GM19238 (cell line): ENCODE measurements around the gene GATB.

Source experiments
- DNase-seq: peaks from one replicate; pipeline ENCODE4 v3.0.0; 2011; ENCODE audit warnings: low spot score; ENCODE audit not compliant: insufficient read length

Gene GATB

DNA sequence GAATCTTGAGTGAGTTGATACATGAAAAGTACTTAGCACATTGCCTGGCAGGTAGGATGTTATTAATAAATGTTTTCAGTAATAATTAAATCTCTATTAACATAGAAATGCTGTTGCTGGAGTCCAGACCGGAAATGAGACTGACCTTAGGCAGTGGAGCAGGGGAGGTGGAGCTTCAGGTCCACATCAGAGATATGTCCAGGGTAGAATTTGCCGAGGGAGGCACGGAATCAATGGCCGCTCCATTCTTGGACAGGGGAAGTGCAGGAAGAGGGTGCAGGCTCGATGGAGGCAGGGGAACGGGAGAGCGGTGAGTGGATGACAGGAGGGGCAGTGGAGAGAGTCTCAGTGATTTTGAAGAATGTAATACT lies 107.3 kb downstream of the GATB start:
- DNase-seq = no peak

DNA sequence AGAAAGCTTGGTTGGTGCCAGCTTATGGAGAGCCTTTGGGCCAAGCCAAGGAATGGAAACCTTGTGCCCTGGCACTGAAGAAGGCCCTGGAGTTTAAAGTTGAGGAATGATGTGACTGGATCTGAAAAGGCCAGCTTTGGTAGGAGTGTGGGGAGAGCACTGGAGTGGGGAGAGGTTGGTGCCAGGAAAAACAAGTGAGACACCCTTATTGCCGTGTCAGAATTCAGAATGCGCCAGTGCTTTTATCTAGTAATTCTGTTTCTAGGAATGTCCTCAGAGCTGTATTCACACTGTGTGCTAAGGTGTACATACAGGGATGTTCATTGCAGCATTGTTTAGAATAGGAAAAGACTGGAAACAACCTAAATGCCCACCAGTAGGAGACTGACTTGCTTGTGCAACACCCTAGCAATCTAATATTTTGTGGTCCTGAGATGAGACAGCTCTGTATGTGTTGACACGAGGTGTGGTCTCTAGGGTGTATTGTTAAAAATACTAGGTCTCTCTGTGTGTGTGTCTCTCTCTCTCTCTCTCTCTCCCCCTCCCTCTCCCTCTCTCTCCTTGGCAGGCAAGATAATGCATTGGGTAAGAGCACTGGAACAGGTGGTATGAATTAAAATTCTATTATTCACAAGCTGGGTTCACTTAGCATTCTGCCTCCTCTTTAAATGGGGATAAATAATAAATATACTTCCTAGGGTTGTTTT lies 107.8 kb downstream of the GATB start:
- no peak for DNase-seq

DNA sequence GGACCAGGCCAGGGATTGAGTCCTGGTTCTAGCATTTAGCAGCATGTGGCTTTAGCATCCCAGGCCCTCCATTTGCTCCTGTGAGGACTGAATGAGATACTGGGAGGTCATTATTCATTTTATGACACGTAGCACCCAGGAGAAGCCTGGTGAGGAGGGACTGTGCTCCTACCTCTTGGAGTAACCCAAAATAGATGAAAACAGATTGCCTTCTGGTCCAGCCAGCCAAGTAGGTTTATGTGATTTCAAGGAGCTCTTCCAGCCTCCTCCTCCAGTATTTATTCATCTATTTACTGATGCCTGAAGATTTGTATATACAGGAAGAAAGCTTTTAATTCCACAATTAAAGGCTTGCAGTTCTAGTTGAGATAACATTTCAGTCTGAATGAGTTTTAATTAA lies 109.3 kb downstream of the GATB start:
- DNase-seq = no peak

DNA sequence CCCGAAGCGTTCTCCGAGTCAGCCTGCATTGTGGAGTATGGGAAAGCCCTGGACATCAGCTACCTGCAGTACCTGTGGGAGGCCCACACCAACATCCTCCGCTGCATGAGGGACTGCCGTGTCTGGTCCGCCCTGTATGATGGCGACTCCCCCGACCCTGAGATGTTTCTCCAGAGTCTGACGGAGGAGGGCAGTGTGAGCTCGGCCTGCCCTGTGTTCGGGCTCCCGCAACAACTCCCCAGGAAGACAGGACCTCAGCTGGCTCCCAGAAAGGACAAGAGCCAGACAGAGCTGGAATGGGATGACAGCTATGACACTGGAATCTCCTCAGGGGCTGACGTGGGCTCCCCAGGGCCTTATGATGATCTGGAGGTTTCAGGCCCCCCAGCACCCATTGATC lies 111.3 kb downstream of the GATB start:
- no peak for DNase-seq

DNA sequence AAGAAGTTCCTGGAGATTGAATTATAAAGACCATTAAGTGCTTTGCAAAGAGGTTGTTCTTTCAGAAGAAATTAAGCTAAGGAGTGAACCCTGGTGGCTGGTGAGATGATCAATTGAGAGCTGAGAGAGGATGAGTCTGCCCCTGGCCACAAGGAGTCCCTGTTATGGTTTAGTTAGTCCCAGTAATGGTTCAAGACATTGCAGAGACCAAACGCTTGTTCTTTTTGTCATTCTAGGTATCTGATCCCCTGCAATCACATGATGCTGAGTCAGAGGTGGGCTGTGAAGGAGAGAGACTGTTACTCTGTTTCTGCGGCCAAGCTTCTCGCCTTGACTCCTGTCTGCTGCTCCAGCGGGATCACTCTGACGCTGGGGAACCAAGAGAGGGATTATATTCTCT lies 114.5 kb downstream of the GATB start:
- DNase-seq = no peak

DNA sequence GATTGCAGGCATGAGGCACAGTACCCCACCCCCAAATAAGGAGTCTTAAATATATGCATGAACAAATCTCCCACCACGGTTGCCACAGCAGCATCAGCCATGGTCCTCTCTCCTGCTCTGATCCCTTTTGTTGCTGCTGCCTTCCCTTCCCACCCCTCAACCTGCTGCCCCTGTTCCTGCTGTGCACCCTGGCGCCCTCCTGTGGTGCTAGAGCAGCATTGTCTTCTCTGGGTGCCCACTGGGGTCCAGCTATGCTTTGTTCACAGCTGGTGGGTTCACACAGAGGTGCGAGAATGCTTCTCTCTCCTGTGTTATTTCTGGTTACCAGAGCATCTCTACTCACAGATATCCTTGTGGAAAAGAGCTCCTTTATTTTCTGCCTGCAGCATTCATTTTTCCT lies 116.2 kb downstream of the GATB start:
- no peak for DNase-seq

DNA sequence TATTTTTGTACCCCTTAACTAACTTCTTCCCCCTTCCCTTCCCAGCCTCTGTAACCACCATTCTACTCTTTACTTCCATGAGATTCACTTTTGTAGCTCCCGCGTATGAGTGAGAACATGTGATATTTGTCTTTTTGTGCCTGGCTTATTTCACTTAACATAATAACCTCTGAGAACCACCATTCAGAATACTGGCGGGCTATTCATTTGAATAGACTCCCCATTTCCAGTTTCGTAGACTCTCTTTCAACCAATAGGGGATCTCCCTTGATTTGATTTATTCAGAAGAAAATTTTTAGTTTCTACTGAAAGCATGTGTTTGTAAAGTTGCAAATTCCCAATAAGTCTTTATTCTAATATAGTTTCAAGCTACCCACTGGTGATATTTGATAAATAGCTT lies 117.2 kb downstream of the GATB start:
- DNase-seq = no peak

DNA sequence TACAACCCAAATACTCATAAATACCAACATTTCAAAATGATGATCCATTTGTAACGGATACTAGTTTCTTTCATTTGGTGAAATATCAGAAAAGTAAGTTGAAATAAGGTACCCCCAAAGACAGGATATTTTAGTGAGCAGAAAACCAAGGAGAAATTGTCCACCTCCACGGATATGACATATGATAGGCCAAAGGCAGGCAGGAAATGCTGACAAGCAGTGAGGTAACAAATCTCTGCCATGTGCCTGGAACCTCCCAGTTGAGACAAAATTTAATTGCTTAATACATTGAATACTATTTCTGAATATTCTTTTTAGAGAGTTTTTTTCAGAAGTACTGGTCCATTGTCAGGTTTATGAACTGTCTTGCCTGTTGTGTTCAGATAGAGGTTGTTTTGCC lies 118.8 kb downstream of the GATB start:
- no peak for DNase-seq

DNA sequence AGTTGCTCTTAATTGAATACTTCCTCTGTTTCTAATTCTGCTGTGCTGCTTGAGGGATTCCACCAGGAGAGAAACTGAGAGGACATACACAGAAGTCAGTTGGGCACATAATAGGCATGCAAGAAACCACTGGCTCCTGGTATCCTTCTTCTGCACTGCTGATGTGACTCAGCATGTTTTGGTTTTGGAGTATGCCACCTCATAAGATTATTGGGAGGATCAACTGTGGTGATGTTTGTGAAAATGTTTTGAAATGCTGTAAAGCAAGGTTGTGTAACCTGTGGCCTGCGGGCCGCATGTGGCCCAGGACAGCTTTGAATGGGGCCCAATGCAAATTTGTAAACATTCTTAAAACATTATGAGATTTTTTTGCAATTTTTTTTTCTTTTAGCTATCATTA lies 119.6 kb downstream of the GATB start:
- no peak for DNase-seq

DNA sequence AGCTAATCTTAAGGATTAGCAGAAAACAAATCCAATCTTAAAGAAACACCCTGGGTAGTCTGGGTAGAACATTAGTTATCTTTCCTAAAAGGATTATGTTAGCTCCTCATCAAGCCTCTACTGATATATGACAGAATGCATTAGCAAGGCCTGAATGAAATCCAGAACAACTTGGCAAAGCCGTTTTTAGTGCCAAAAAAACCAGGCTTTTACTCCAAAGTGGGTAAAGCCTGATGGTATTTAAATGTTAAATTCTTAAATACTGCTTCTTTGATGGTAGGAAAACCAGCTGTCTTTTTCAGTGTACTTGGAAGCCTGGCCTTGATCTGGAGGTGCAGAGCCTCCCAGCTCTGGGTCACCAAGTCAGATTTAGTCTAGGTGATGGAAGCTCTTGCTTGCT lies 120.4 kb downstream of the GATB start:
- DNase-seq = no peak

DNA sequence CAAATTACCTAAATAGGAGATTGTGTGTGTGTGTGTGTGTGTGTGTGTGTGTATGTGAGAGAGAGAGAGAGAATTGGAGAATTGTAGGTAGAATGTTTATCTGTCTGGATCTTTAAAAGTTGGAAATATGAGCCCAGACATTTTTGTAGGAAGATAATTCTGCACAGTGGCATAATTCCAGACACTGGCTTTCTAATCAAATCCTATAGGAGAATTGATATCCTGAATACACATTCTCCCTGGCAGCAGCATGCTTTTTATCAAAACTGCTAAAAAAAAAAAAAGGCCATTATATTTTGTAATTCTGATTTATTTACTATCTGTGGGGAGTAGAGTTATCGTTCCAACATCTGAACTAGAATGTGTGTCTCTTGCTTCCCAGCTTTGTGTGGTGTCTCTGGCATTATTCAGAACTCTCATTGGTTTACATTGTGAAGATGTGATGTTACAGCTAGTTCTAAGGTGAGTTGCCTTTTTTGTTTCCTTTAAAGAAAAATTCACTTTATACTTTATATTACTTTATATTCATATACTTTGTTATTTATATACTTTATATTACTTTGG lies 122.4 kb downstream of the GATB start:
- no peak for DNase-seq

DNA sequence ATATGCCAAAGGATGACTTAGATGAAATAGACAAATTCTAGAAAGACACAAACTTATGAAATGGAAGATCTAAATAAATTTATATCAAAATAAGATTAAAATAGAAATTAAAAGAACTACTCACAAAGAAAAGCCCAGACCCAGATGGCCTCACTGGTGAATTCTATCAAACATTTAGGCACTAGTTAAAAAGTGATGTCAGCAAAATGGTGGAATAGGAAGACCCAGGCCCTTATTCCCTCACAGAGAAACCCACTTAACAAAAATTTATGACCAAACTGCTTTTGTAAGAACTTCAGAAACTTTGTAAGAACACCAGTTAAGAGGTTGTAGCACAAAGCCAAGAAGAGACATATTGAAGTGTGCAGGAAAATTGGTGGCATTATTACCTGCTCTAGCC lies 129.5 kb downstream of the GATB start:
- no peak for DNase-seq

DNA sequence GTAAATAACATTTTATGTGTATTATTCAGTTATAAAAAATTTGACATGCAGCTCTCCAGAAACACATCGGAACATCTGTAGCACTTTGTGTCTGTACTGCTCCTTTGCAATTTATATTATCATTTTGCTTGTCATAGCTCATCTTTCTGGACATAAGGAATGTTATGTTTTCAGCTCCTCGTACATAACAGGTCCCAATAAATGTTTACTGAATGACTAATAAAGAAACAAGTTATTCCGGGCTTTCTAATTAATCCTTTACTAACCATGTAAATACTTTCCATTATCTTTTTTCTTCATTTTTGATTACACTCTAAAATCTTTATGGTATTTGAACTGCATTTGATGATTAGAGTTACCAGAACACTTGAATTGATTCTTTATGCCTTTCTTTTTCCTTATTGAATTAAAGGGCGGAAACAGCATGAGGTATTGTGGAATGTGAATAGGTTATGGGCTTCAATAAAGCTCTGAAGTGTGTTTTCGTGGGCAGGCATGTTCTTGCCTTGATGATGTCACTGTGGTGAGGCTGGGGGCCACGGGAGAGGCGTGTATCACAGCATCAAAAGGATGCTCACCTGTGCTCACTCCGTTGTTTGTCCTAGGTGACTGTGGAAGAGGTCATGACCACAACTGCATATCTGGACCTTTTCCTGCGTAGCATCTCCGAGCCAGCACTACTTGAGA lies 131.6 kb downstream of the GATB start:
- no peak for DNase-seq

DNA sequence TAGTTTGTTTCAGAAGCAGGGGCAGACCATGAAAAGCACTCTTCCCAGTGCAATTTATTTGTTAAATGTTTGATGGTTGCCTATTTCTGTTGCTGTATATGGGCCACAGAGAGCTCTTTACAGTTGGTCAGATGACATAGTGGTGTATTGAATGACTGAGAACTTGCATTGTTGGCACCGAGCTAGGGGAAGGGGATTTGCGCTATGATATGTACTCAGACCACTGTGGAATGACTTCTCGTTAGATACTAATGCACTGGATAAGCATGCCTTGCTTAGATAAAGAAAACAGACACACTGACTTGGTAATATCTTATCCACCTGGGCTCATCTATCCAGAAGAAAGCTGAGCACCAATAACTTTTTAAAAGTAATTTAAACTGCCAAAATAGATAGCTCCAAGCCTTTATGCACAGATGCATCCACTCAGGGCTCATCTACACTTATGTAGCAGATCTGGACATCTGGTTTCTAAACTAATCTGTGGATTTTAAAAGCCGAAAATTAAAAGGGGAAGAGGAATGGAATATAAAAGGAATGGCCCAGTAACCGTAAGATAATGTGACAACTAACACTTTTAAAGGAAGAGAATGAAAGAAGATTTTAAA lies 132.7 kb downstream of the GATB start:
- no peak for DNase-seq

DNA sequence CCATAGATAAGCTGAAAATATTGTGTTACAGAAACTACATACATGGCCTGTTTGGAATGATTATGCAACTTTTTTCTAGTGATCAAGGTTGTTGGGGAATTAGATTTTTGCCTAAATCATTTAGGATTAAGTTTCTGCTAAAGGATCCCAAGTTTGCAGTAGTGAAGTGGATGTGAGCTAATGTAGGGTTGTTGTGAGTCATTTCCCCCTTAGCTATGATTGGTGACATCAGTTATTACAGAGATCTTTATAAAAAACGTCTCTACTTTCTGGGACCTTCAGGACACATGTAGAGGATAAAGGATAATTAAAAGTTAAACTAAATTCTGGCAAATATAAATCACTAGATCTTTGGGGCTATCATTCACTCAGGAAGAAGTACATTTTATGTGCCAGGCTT lies 133.3 kb downstream of the GATB start:
- DNase-seq = no peak

DNA sequence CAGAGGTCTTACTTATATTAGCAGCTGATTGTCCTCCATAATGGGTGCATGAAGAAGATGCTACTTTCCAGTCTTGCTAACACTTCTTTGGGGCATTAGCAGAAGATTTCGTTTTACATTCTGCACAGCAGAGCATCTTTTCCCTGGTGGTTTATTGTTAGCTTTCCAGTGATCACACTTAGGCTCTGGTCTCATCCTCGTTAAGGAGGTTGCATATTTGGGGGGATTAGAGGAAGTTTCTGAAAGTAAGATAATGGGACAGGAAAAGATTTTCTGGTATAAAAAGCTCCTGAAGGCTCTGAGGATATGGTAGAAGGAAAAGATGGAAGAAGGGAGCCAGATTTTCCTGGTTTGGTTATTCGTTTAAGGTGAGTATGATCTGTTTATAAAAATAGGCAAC lies 134.1 kb downstream of the GATB start:
- no peak for DNase-seq

DNA sequence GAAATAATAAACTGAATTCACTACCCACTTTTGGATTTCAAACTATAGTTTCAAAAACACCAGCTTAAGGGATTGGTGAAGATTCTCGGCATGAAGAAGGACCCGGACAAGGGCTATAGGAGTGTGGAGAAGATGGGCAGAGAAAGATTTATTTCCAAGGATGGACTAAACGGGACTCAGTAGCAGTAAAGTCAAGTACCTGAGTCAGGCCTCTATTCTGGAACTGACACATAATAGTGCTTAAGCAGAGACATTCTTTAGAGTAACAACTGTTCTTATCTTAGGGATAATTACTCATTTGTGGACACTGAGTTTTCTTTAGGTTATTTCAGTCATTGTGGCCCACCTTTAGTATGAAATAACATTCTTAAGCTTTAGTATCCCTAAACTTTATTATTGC lies 134.6 kb downstream of the GATB start:
- no peak for DNase-seq

DNA sequence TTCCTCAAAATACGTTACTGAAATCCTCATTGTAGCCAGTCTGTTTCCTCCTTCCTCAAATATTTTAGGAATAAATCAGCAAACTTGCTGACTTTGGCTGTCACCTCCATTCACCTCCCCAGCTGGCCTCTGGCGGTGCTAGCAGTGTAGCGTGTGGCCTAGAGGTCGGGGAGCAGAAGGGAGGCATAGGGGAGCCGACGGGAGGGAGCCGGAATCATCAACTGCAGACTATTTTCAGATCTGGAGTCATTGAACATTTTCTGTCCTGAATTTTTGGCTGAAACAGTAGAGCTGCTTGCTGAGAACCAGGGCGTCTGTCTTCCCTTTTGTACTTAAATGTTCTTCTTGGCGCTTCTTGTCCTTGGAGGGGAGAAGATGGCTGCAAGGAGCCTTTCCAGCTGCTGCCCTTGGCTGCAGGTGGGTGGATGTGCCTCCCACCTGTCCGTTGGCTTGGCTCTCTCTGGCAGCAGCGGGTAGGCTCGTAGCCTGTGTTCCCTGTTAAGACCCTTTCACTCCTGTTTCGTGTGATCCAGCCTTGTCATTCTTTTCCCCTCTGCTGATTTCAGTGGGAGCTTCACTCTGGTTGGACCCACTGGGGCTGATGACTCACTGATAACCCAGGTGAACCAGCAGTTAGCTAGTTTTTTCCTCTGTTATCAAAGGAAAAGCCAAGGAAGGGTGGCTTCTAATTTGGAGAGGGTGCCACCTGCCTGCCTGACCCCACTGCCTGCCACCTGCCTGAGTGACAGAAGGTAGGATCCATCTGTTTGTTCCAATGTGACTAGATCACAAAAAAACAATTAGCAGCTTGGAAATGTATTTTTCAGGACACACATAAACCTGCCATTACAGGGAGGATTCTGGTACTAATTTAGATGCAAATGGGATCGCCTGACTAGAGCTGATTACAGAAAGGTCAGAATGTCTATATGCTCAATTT lies 135.9 kb downstream of the GATB start:
- no peak for DNase-seq
